HepG2 (cell line): ENCODE results near the gene EAF1. TPM values are rescaled to one million over a fixed set of nuclear protein-coding genes. Genes with fewer than 3 reads are reported as not detected.

ENCODE experiments used
- EHMT2 ChIP-seq: fragments of 200-600 bp; sonication (generic); IDR thresholded peaks from 2 replicates; pipeline ENCODE4 v1.7.0; 2017; ENCODE audit warnings: antibody characterized with exemption, low read depth, low read length, borderline replicate concordance
- GATAD2A ChIP-seq: IDR thresholded peaks from 2 replicates; pipeline ENCODE4 v1.6.1; 2016
- ZNF7 ChIP-seq: IDR thresholded peaks from 2 replicates; pipeline ENCODE4 v1.6.1; 2016; ENCODE audit warnings: missing biosample characterization, missing genetic modification reagents
- ZNF746 ChIP-seq: sonication (generic); formaldehyde crosslinking; IDR thresholded peaks from 2 replicates; pipeline ENCODE4 v1.8.0; 2022; ENCODE audit warnings: mild to moderate bottlenecking, missing genetic modification reagents
- ZNF777 ChIP-seq: sonication (generic); formaldehyde crosslinking; IDR thresholded peaks from 2 replicates; pipeline ENCODE4 v1.4.0; 2020; ENCODE audit warnings: missing genetic modification reagents
- ZNF879 ChIP-seq: sonication (generic); formaldehyde crosslinking; IDR thresholded peaks from 2 replicates; pipeline ENCODE4 v1.8.1; 2023; ENCODE audit warnings: missing genetic modification reagents
- polyA plus RNA-seq, 8 experiments: library from polyadenylated mRNA; depleted of rRNA in 3 of 8; stranded (reverse) in 7 of 8; unstranded in 1 of 8; fragments of >200 nt; fragmentation: Illumina TruSeq in 4 of 8; extraction: Trizol in 4 of 8; gene quantifications; 2 replicates each; pipeline versions ENCODE4 v1.2.1 to v1.2.3, GENCODE V29; 2011 to 2016; ENCODE audit warnings: low read depth in 4 of 8, missing spikeins in 1 of 8, mixed read lengths in 1 of 8; ENCODE audit not compliant: insufficient read depth in 1 of 8
- total RNA-seq, 5 experiments: library from RNA; depleted of rRNA; stranded (reverse); fragments of >200 nt; fragmentation: Illumina TruSeq; extraction: Trizol; gene quantifications; 2 replicates each; pipeline ENCODE4 v1.2.3, GENCODE V29; 2016; ENCODE audit warnings: low read depth in 1 of 5
- TF ChIP-seq, protein P1 (sequence below), 2 experiments: fragments of 450-650 bp in 1 of 2; sonication (generic) in 1 of 2; formaldehyde crosslinking in 1 of 2; IDR thresholded peaks; 2 replicates each; pipeline versions ENCODE4 v1.6.1 to v1.8.0; 2016 to 2022; ENCODE audit warnings: antibody characterized with exemption in 1 of 2, mild to moderate bottlenecking in 1 of 2, missing genetic modification reagents in 1 of 2
- TF ChIP-seq, protein P2 (sequence below): sonication (generic); formaldehyde crosslinking; IDR thresholded peaks from 2 replicates; pipeline ENCODE4 v1.4.0; 2020; ENCODE audit warnings: missing genetic modification reagents
- TF ChIP-seq, protein P3 (sequence below): sonication (generic); formaldehyde crosslinking; IDR thresholded peaks from 2 replicates; pipeline ENCODE4 v1.4.0; 2020; ENCODE audit warnings: mild to moderate bottlenecking, low read depth, missing genetic modification reagents
- TF ChIP-seq, protein P4 (sequence below): sonication (generic); formaldehyde crosslinking; IDR thresholded peaks from 2 replicates; pipeline ENCODE4 v1.8.0; 2022; ENCODE audit warnings: mild to moderate bottlenecking, missing genetic modification reagents; ENCODE audit not compliant: insufficient replicate concordance
- TF ChIP-seq, protein P5 (sequence below): sonication (generic); formaldehyde crosslinking; IDR thresholded peaks from 2 replicates; pipeline ENCODE4 v1.5.1; 2020; ENCODE audit warnings: mild to moderate bottlenecking, missing genetic modification reagents, moderate library complexity
- TF ChIP-seq, protein P6 (sequence below): sonication (generic); formaldehyde crosslinking; IDR thresholded peaks from 2 replicates; pipeline ENCODE4 v1.8.1; 2023; ENCODE audit warnings: missing genetic modification reagents, inconsistent platforms, borderline replicate concordance

EAF1 gene
- total and polyA plus RNA-seq, 2 of the 13 experiments (the other 11 are each of a cell fraction or from before 2014, with no cell fraction given), result 8.1 to 30.0 TPM

DNA sequence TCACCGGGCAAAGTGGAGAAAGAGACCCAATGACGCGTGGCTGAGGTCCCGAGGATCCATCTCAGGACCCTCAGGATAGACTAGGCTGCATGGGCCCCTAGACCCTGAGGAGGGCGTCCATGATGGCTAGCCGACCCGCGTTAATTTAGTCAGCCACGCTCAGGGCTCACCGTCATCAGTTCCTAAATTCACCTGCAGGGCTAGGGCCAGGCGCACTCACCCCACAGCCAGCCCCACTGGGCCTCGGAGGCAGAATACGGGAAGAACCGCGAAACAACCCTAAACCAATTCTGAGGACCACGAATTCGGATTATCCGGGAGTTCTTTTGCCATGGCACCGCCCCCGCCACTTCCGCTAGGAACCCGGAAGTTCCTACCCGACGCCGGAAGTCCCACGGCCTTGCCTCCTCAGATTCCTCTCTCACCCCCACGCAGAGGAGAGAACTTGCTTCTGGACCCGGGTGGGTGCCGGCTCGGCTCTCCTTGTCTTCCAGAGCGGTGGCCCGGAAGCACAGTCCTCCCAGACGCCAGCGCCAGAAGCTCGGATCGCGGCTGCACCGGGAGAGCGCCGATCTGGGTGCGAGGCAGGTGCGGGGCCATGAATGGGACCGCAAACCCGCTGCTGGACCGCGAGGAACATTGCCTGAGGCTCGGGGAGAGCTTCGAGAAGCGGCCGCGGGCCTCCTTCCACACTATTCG is at the start of gene EAF1, which contains the start of gene METTL6 (continued):
- TF ChIP-seq, protein P1, sequence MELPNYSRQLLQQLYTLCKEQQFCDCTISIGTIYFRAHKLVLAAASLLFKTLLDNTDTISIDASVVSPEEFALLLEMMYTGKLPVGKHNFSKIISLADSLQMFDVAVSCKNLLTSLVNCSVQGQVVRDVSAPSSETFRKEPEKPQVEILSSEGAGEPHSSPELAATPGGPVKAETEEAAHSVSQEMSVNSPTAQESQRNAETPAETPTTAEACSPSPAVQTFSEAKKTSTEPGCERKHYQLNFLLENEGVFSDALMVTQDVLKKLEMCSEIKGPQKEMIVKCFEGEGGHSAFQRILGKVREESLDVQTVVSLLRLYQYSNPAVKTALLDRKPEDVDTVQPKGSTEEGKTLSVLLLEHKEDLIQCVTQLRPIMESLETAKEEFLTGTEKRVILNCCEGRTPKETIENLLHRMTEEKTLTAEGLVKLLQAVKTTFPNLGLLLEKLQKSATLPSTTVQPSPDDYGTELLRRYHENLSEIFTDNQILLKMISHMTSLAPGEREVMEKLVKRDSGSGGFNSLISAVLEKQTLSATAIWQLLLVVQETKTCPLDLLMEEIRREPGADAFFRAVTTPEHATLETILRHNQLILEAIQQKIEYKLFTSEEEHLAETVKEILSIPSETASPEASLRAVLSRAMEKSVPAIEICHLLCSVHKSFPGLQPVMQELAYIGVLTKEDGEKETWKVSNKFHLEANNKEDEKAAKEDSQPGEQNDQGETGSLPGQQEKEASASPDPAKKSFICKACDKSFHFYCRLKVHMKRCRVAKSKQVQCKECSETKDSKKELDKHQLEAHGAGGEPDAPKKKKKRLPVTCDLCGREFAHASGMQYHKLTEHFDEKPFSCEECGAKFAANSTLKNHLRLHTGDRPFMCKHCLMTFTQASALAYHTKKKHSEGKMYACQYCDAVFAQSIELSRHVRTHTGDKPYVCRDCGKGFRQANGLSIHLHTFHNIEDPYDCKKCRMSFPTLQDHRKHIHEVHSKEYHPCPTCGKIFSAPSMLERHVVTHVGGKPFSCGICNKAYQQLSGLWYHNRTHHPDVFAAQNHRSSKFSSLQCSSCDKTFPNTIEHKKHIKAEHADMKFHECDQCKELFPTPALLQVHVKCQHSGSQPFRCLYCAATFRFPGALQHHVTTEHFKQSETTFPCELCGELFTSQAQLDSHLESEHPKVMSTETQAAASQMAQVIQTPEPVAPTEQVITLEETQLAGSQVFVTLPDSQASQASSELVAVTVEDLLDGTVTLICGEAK (IDR thresholded peaks at IDR 0.05), result peak; percentile 90
- TF ChIP-seq, protein P1 (CRISPR knock-in tag; IDR thresholded peaks at IDR 0.05), result 0 out of 2 replicates have a peak, but pooled peaks have one; percentile 43
- TF ChIP-seq ZNF879 (CRISPR knock-in tag) (peak; percentile 39; the same call in 1 of the 2 replicates), ZNF7 (CRISPR knock-in tag) (no peak), ZNF746 (CRISPR knock-in tag) (peak; percentile 64; the same call in 1 of the 2 replicates), EHMT2 (no peak), ZNF777 (CRISPR knock-in tag) (no peak), GATAD2A (CRISPR knock-in tag) (0 out of 2 replicates have a peak, but pooled peaks have one; percentile 14)
- TF ChIP-seq, protein P2, sequence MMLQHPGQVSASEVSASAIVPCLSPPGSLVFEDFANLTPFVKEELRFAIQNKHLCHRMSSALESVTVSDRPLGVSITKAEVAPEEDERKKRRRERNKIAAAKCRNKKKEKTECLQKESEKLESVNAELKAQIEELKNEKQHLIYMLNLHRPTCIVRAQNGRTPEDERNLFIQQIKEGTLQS (CRISPR knock-in tag), result no peak
- TF ChIP-seq, protein P3, sequence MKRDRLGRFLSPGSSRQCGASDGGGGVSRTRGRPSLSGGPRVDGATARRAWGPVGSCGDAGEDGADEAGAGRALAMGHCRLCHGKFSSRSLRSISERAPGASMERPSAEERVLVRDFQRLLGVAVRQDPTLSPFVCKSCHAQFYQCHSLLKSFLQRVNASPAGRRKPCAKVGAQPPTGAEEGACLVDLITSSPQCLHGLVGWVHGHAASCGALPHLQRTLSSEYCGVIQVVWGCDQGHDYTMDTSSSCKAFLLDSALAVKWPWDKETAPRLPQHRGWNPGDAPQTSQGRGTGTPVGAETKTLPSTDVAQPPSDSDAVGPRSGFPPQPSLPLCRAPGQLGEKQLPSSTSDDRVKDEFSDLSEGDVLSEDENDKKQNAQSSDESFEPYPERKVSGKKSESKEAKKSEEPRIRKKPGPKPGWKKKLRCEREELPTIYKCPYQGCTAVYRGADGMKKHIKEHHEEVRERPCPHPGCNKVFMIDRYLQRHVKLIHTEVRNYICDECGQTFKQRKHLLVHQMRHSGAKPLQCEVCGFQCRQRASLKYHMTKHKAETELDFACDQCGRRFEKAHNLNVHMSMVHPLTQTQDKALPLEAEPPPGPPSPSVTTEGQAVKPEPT (CRISPR knock-in tag), result no peak
- TF ChIP-seq, protein P4, sequence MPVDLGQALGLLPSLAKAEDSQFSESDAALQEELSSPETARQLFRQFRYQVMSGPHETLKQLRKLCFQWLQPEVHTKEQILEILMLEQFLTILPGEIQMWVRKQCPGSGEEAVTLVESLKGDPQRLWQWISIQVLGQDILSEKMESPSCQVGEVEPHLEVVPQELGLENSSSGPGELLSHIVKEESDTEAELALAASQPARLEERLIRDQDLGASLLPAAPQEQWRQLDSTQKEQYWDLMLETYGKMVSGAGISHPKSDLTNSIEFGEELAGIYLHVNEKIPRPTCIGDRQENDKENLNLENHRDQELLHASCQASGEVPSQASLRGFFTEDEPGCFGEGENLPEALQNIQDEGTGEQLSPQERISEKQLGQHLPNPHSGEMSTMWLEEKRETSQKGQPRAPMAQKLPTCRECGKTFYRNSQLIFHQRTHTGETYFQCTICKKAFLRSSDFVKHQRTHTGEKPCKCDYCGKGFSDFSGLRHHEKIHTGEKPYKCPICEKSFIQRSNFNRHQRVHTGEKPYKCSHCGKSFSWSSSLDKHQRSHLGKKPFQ (CRISPR knock-in tag), result peak; percentile 45
- TF ChIP-seq, protein P5, sequence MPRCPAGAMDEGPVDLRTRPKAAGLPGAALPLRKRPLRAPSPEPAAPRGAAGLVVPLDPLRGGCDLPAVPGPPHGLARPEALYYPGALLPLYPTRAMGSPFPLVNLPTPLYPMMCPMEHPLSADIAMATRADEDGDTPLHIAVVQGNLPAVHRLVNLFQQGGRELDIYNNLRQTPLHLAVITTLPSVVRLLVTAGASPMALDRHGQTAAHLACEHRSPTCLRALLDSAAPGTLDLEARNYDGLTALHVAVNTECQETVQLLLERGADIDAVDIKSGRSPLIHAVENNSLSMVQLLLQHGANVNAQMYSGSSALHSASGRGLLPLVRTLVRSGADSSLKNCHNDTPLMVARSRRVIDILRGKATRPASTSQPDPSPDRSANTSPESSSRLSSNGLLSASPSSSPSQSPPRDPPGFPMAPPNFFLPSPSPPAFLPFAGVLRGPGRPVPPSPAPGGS (CRISPR knock-in tag), result peak; percentile 77; the same call in 1 of the 2 replicates
- TF ChIP-seq, protein P6, sequence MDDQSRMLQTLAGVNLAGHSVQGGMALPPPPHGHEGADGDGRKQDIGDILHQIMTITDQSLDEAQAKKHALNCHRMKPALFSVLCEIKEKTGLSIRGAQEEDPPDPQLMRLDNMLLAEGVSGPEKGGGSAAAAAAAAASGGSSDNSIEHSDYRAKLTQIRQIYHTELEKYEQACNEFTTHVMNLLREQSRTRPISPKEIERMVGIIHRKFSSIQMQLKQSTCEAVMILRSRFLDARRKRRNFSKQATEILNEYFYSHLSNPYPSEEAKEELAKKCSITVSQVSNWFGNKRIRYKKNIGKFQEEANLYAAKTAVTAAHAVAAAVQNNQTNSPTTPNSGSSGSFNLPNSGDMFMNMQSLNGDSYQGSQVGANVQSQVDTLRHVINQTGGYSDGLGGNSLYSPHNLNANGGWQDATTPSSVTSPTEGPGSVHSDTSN, result 0 out of 2 replicates have a peak, but pooled peaks have one; percentile 20
